OCI-LY1 (cell line): ENCODE measurements around the gene MYBBP1A.

ENCODE experiments used
- H2AFZ ChIP-seq: fragments of 200-600 bp; sonication (generic), shearing (Covaris generic); 2 replicates; pipeline ENCODE4 v1.6.0; 2014; ENCODE audit warnings: antibody characterized with exemption, mild to moderate bottlenecking, low read length
- H3F3A ChIP-seq: fragments of 200-600 bp; sonication (generic), shearing (Covaris generic); 2 replicates; pipeline ENCODE4 v1.6.0; 2014; ENCODE audit warnings: mild to moderate bottlenecking, antibody characterized with exemption, low read length, moderate library complexity; ENCODE audit not compliant: insufficient read depth
- H3K27ac ChIP-seq: fragments of 200-600 bp; sonication (generic); 2 replicates; pipeline ENCODE4 v1.5.1; 2014; ENCODE audit warnings: low read length, mixed run types, mild to moderate bottlenecking, low read depth; ENCODE audit not compliant: poor library complexity, severe bottlenecking
- H3K27me3 ChIP-seq: fragments of 200-600 bp; sonication (generic); 2 replicates; pipeline ENCODE4 v1.6.0; 2014; ENCODE audit warnings: antibody characterized with exemption, mild to moderate bottlenecking, low read length, moderate library complexity; ENCODE audit not compliant: insufficient read depth
- H3K36me3 ChIP-seq: fragments of 200-600 bp; sonication (generic); 2 replicates; pipeline ENCODE4 v1.6.1; 2014; ENCODE audit warnings: mild to moderate bottlenecking, antibody characterized with exemption, low read length, moderate library complexity, mixed read lengths; ENCODE audit not compliant: insufficient read depth
- H3K4me1 ChIP-seq: fragments of 200-600 bp; sonication (generic); 2 replicates; pipeline ENCODE4 v1.5.1; 2014; ENCODE audit warnings: mild to moderate bottlenecking, low read length, moderate library complexity; ENCODE audit not compliant: insufficient read depth, severe bottlenecking
- H3K4me2 ChIP-seq: fragments of 200-600 bp; sonication (generic), shearing (Covaris generic); 2 replicates; pipeline ENCODE4 v1.6.1; 2014; ENCODE audit warnings: low read length
- H3K4me3 ChIP-seq: fragments of 200-600 bp; sonication (generic); 2 replicates; pipeline ENCODE4 v1.5.1; 2014; ENCODE audit warnings: low read length, low read depth, mild to moderate bottlenecking, mixed read lengths; ENCODE audit not compliant: poor library complexity, severe bottlenecking
- H3K79me2 ChIP-seq: fragments of 200-600 bp; shearing (Covaris generic); 2 replicates; pipeline ENCODE4 v1.6.1; 2016; ENCODE audit warnings: mixed run types, low read length, mixed read lengths; ENCODE audit not compliant: insufficient read depth
- H3K9ac ChIP-seq: fragments of 200-600 bp; sonication (generic), shearing (Covaris generic); 2 replicates; pipeline ENCODE4 v1.6.1; 2014; ENCODE audit warnings: mild to moderate bottlenecking, low read length, mixed read lengths
- H3K9me2 ChIP-seq: fragments of 200-600 bp; sonication (generic), shearing (Covaris generic); 2 replicates; pipeline ENCODE4 v1.6.1; 2014; ENCODE audit warnings: low read depth, mild to moderate bottlenecking, low read length, mixed read lengths
- H3K9me3 ChIP-seq: fragments of 200-600 bp; shearing (Covaris generic); 2 replicates; pipeline ENCODE4 v1.6.1; 2014; ENCODE audit warnings: low read length, mixed read lengths
- H4K20me1 ChIP-seq: fragments of 200-600 bp; sonication (generic), shearing (Covaris generic); 2 replicates; pipeline ENCODE4 v1.6.0; 2016; ENCODE audit warnings: mild to moderate bottlenecking, low read length; ENCODE audit not compliant: insufficient read depth
- EZH2 ChIP-seq: fragments of 200-600 bp; sonication (generic), shearing (Covaris generic); IDR thresholded peaks from 2 replicates; pipeline ENCODE4 v1.8.0; 2017; ENCODE audit warnings: borderline replicate concordance, mixed run types, mild to moderate bottlenecking, antibody characterized with exemption, low read length, moderate library complexity, mixed read lengths
- TF ChIP-seq, protein P1 (sequence below): fragments of 200-600 bp; sonication (generic), shearing (Covaris generic); IDR thresholded peaks from 2 replicates; pipeline ENCODE4 v1.5.1; 2017; ENCODE audit warnings: mild to moderate bottlenecking, antibody characterized with exemption, low read length, moderate library complexity, mixed read lengths

Gene MYBBP1A

DNA sequence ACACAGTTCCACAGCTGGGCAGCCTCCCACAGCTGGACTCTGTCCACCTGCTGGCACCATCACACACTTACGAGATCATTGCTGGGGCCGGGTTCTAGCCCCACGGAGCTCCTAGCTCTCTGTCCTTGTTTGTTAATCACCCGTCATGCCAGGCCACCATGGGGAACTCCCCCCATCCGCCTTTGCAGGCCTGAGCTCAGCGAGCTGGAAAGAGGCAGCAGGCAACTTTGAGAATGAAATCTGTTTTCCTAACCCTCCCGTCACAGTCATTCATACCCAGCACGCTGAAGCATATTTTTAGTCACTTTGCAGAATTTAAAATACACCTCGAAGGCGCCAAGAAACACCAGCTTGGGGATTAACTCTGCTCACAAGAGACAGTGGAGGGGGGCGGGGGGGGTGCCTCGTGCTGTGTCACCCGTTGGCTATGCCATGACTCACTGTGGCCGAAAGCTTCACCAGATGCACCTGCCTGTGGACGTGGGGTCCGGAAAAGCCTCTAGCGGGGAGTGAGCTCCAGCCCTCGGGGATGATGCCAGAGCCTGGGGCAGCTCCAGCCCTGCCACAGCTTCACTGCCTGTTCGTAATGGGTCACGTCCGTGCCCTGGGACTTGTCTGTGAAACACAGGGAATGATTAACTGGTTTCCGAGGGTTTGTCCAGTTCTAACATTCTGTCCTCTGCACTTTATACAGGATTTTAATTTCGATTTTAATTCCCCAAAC is 57.9 kb downstream of the MYBBP1A start:
- H3K27me3 ChIP-seq: peaks cover 16% of the 10 kb centered on the region
- H3K4me3 ChIP-seq: no peak overlapping the region
- H3K9ac ChIP-seq: no peak overlapping the region
- H3K4me1 ChIP-seq: peaks cover 22% of the 10 kb centered on the region
- H2AFZ ChIP-seq: no peak overlapping the region
- no peaks in the 10 kb centered on the region for H3K36me3 ChIP-seq
- H3K27ac ChIP-seq: no peak overlapping the region
- no peak for TF ChIP-seq EZH2
- TF ChIP-seq, protein P1, sequence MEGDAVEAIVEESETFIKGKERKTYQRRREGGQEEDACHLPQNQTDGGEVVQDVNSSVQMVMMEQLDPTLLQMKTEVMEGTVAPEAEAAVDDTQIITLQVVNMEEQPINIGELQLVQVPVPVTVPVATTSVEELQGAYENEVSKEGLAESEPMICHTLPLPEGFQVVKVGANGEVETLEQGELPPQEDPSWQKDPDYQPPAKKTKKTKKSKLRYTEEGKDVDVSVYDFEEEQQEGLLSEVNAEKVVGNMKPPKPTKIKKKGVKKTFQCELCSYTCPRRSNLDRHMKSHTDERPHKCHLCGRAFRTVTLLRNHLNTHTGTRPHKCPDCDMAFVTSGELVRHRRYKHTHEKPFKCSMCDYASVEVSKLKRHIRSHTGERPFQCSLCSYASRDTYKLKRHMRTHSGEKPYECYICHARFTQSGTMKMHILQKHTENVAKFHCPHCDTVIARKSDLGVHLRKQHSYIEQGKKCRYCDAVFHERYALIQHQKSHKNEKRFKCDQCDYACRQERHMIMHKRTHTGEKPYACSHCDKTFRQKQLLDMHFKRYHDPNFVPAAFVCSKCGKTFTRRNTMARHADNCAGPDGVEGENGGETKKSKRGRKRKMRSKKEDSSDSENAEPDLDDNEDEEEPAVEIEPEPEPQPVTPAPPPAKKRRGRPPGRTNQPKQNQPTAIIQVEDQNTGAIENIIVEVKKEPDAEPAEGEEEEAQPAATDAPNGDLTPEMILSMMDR: no peak
- no peak overlapping the region; the same call in 1 of the 2 replicates for H3K4me2 ChIP-seq
- H3K9me3 ChIP-seq: no peaks in the 10 kb centered on the region
- no peaks in the 10 kb centered on the region for H4K20me1 ChIP-seq
- H3F3A ChIP-seq: no peaks in the 10 kb centered on the region
- H3K9me2 ChIP-seq: no peaks in the 10 kb centered on the region
- H3K79me2 ChIP-seq: no peaks in the 10 kb centered on the region

DNA sequence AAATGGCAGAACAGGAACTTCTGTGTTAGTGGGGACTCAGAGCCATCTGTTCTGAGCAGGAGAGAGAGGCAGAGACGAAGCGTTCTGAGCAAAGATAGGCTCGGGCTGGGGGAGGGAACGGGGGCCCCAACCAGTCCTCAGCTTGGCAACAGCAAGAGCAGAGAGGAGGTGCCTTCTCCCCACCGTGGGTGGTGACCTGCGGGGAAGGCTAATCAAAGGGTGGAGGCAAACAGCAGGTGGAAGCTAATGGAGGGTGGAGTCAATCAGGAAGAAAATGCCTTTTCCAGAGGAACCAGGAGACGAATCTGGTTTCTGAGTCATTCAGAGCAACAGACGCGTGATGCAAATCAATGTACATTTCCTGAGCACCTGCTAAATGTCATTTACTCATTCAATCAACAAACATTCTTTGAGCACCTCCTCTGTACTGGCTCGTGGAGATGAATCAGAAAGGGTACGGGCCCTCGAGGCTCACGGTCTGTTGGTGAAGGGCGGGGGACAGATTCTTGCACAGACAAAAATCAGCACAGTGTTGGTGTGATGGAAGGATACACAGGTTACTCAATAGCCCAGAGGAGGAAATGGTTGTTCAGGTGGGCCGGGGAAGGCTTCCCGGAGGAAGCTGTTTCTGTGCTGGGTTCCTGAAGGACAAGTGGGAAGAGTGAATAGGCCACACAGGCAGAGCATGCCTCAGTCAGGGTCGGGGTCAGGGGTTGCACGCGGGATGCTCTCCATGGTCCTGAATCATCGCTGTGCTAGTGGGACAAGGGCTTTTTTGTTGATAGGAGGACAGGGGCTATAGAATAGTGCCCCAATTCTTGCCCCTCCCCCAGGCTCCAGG is 62.2 kb downstream of the MYBBP1A start:
- no peaks in the 10 kb centered on the region for H4K20me1 ChIP-seq
- H3K9me2 ChIP-seq: no peaks in the 10 kb centered on the region
- no peaks in the 10 kb centered on the region for H3F3A ChIP-seq
- no peaks in the 10 kb centered on the region for H3K36me3 ChIP-seq
- H2AFZ ChIP-seq: no peak overlapping the region
- H3K9me3 ChIP-seq: no peaks in the 10 kb centered on the region
- no peak overlapping the region for H3K4me3 ChIP-seq
- H3K27me3 ChIP-seq: peaks cover 7% of the 10 kb centered on the region
- no peaks in the 10 kb centered on the region for H3K79me2 ChIP-seq
- TF ChIP-seq, protein P1: no peak
- no peak for TF ChIP-seq EZH2
- H3K27ac ChIP-seq: no peak overlapping the region
- no peak overlapping the region for H3K9ac ChIP-seq
- no peak overlapping the region for H3K4me2 ChIP-seq
- peaks cover 7% of the 10 kb centered on the region for H3K4me1 ChIP-seq

DNA sequence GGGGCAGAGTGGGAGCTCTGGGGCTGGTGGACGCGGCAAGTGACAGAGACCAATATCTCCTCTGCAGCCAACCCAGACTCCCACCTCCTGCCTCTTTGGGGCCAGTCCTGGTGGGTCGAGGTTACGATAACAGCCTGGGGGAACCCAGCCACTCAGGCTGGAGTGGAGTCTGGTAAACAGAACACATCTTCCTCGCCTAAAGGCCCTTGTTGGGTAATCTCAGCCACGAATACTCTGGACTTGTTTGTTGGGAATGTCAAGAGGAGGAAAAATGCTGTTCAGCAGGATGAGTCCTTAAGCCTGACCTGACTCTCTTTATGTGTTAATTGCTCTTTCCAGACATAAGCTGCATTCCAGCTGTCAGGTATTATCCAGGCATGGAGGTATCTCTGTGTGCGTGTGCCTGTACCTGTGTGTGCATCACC is 64.5 kb downstream of the MYBBP1A start:
- no peaks in the 10 kb centered on the region for H3F3A ChIP-seq
- H3K4me2 ChIP-seq: no peak overlapping the region
- H2AFZ ChIP-seq: no peak overlapping the region
- H3K9me2 ChIP-seq: no peaks in the 10 kb centered on the region
- no peaks in the 10 kb centered on the region for H3K9me3 ChIP-seq
- H3K36me3 ChIP-seq: no peaks in the 10 kb centered on the region
- no peaks in the 10 kb centered on the region for H3K79me2 ChIP-seq
- H3K9ac ChIP-seq: no peak overlapping the region
- H3K4me3 ChIP-seq: no peak overlapping the region
- no peak overlapping the region for H3K27ac ChIP-seq
- TF ChIP-seq, protein P1: no peak
- H4K20me1 ChIP-seq: no peaks in the 10 kb centered on the region
- no peaks in the 10 kb centered on the region for H3K27me3 ChIP-seq
- H3K4me1 ChIP-seq: no peaks in the 10 kb centered on the region
